GM12878 (cell line): ENCODE results near the gene TNFSF11. TPM values are rescaled to one million over a fixed set of nuclear protein-coding genes. Genes with fewer than 3 reads are reported as not detected.

ENCODE experiments used
- ATAC-seq: fragments of 200-7000 bp; cut with Tn5 transposase; 3 replicates; pipeline ENCODE4 v1.9.1; 2020; ENCODE audit warnings: mild to moderate bottlenecking, moderate library complexity
- BruUV-seq: library from RNA; stranded (reverse); fragments of 400-500 nt; replicated peaks from 2 replicates; lab custom pipeline; 2021; lab: Mats Ljungman, UMichigan
- CTCF ChIA-PET: fragments of 300-600 bp; sonication (Branson Sonifier 250); formaldehyde crosslinking; extraction: SDS; loops from one replicate; lab custom pipeline; 2021; ENCODE audit warnings: inconsistent platforms; lab: Yijun Ruan, JAX
- POLR2A ChIA-PET: fragments of 350-600 bp; formaldehyde crosslinking; extraction: SDS; loops from one replicate; lab custom pipeline; 2021; ENCODE audit warnings: inconsistent platforms; lab: Charles Lee
- RAD21 ChIA-PET: fragments of 300-600 bp; sonication (Branson Sonifier 250); formaldehyde crosslinking; loops from one replicate; lab custom pipeline; 2023; ENCODE audit warnings: antibody characterized with exemption; ENCODE audit not compliant: unreplicated experiment; lab: Charles Lee
- SMC1A ChIA-PET: fragments of 300-600 bp; sonication (Branson Sonifier 250); formaldehyde crosslinking; loops from one replicate; lab custom pipeline; 2023; ENCODE audit not compliant: unreplicated experiment, uncharacterized antibody; lab: Charles Lee
- DNase-seq: peaks from one replicate; pipeline ENCODE4 v3.0.0-alpha.2; 2011; ENCODE audit warnings: low read depth, low spot score
- FAIRE-seq: peaks from 3 replicates; lab custom pipeline; 2011; peaks lifted over from hg19 to GRCh38; lab: Jason Lieb, UNC
- H2AFZ ChIP-seq: 2 replicates; pipeline ENCODE4 v1.6.0; 2011; ENCODE audit warnings: low read depth, low read length, control low read depth; ENCODE audit not compliant: control insufficient read depth
- H3K27ac ChIP-seq: 2 replicates; pipeline ENCODE4 v1.5.1; 2011; ENCODE audit warnings: control low read depth; ENCODE audit not compliant: control insufficient read depth, insufficient read depth
- H3K27me3 ChIP-seq, 2 experiments: replicated peaks in 1 of 2; 2 replicates each; pipeline versions ENCODE4 v1.6.0 to v1.6.1; 2011; ENCODE audit warnings: low read length in 1 of 2; ENCODE audit not compliant: control insufficient read depth in 2 of 2, insufficient read depth in 2 of 2
- H3K36me3 ChIP-seq, 2 experiments: 2 replicates each; pipeline ENCODE4 v1.5.1; 2011; ENCODE audit warnings: low read length in 1 of 2; ENCODE audit not compliant: control insufficient read depth in 2 of 2, insufficient read depth in 2 of 2
- H3K4me1 ChIP-seq: 2 replicates; pipeline ENCODE4 v1.6.1; 2011; ENCODE audit warnings: mild to moderate bottlenecking, low read length, moderate library complexity, mixed read lengths; ENCODE audit not compliant: control insufficient read depth, insufficient read depth
- H3K4me2 ChIP-seq: 2 replicates; pipeline ENCODE4 v1.6.0; 2011; ENCODE audit warnings: control low read depth; ENCODE audit not compliant: control insufficient read depth, insufficient read depth
- H3K4me3 ChIP-seq: fragments of 200-600 bp; sonication (generic); 2 replicates; pipeline ENCODE4 v1.5.1; 2016
- H3K79me2 ChIP-seq: 2 replicates; pipeline ENCODE4 v1.6.0; 2011; ENCODE audit warnings: low read length; ENCODE audit not compliant: control insufficient read depth, insufficient read depth
- H3K9ac ChIP-seq: 2 replicates; pipeline ENCODE4 v1.8.0; 2011; ENCODE audit warnings: low read length, control low read depth, mixed read lengths; ENCODE audit not compliant: control insufficient read depth, insufficient read depth
- H3K9me3 ChIP-seq: replicated peaks from 3 replicates; pipeline ENCODE4 v1.5.1; 2011; ENCODE audit warnings: mild to moderate bottlenecking, low read length; ENCODE audit not compliant: control insufficient read depth, insufficient read depth
- H4K20me1 ChIP-seq: 2 replicates; pipeline ENCODE4 v1.6.0; 2011; ENCODE audit not compliant: control insufficient read depth, insufficient read depth
- ZNF687 ChIP-seq: fragments of 450-650 bp; IDR thresholded peaks from 2 replicates; pipeline ENCODE4 v1.6.1; 2017; ENCODE audit warnings: mild to moderate bottlenecking, moderate library complexity
- WGBS: methylation state at CpG from one replicate; pipeline ENCODE4 v1.1.6; 2016; ENCODE audit warnings: low lambda C conversion rate; ENCODE audit not compliant: insufficient replicate concordance, insufficient coverage; ENCODE audit errors: missing lambda C conversion rate; 5-methylcytosine and 5-hydroxymethylcytosine counted together
- in situ Hi-C: fragments of 300-500 bp; cut with MboI; formaldehyde crosslinking; loops from 9 replicates; pipeline ENCODE4 v1.14.3; 2018; ENCODE audit warnings: mixed read lengths
- intact Hi-C: fragments of 100-400 bp; cut with micrococcal nuclease; formaldehyde crosslinking; loops from one replicate; pipeline ENCODE4 v1.14.2; 2022; ENCODE audit not compliant: unreplicated experiment
- polyA plus RNA-seq, 11 experiments: library from polyadenylated mRNA; depleted of rRNA in 4 of 11; unstranded in 6 of 11; stranded (reverse) in 5 of 11; fragments of >200 nt; fragmentation: Nextera tagmentation in 4 of 11; fragmentation: Illumina TruSeq in 1 of 11; extraction: Ambion mirVana in 4 of 11; extraction: Trizol in 1 of 11; gene quantifications; 1 replicate in 1 of 11; 2 replicates in 10 of 11; pipeline versions ENCODE4 v1.2.1 to v1.2.3, GENCODE V29; 2011 to 2016; ENCODE audit warnings: inconsistent platforms in 2 of 11, missing spikeins in 2 of 11, low read depth in 1 of 11
- total RNA-seq, 4 experiments: library from RNA; depleted of rRNA in 3 of 4; stranded (reverse); fragments of >200 nt in 3 of 4; fragmentation: Illumina TruSeq in 1 of 4; extraction: Trizol in 1 of 4; gene quantifications; 2 replicates each; pipeline versions ENCODE4 v1.2.1 to v1.2.3, GENCODE V29; 2013 to 2021

Gene TNFSF11
- total and polyA plus RNA-seq, 10 of the 15 experiments (the other 5 are each of a cell fraction or from before 2014, with no cell fraction given) = 0.86 to 14.8 (median 10.0) TPM

DNA sequence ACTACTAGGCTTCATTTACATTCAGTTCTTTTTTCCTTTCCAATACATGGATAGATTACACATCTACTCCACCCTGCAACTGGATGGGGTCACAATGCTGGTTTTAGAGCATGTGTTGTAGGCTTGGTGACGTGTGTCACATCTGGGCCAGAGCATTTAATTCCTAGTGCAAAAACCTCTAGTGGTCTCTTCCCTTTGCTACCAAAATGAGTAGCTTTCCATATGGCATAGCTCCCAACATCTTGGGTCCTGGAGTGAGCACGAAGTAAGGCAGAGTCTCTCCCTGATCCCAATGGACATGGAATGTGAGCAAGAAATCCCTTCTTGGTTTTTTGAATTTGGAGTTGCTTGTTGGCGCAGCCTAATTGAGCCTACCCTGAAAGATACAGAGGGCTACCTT is 51.7 kb downstream of the TNFSF11 start:
- Histone ChIP-seq H3K4me1 (no peaks in the 10 kb centered on the region), H3K27ac (no peak overlapping the region), H3K36me3 (no peaks in the 10 kb centered on the region), H3K9ac (no peak overlapping the region), H3K27me3 (no peaks in the 10 kb centered on the region), H3K4me2 (no peak overlapping the region), H2AFZ (no peak overlapping the region), H4K20me1 (no peaks in the 10 kb centered on the region), H3K4me3 (no peak overlapping the region), H3K9me3 (no peaks in the 10 kb centered on the region), H3K79me2 (no peaks in the 10 kb centered on the region)
- no peak for TF ChIP-seq ZNF687
- ATAC-seq = no peak
- CTCF ChIA-PET = interaction anchor here (1.0 kb wide), 1 partner anchor 143 kb away, joined by 4 read pairs; no protein-coding TSS in a partner anchor
- intact Hi-C loops = no loop called here
- POLR2A ChIA-PET = no interaction called here
- in situ Hi-C loops = no loop called here
- DNase-seq = no peak
- SMC1A ChIA-PET = interaction anchor here (0.9 kb wide), 1 partner anchor 103 kb away, joined by 3 read pairs; no protein-coding TSS in a partner anchor
- no peak for FAIRE-seq
- no TSS peak for BruUV-seq
- RAD21 ChIA-PET = no interaction called here
- WGBS = 36% methylated on average over 3 of the region's 3 CpGs
